Upper lobe of left lung (tissue), 6 donors: ENCODE results near the gene ADAM12. TPM values are rescaled to one million over a fixed set of nuclear protein-coding genes. Genes with fewer than 3 reads are reported as not detected.

Experiments
- ATAC-seq, 2 donors: fragments of 200-7000 bp; cut with Tn5 transposase; one replicate each; pipeline ENCODE4 v1.9.1; 2022; ENCODE audit warnings: mild to moderate bottlenecking in 2 of 2, moderate library complexity in 2 of 2; ENCODE audit not compliant: low FRiP score in 2 of 2
- DNase-seq, 2 donors: peaks; one replicate each; pipeline ENCODE4 v3.0.0-alpha.2; 2019 to 2020
- H3K27ac ChIP-seq, 4 donors: fragments of 200-600 bp; sonication (generic); one replicate each; pipeline ENCODE4 v1.5.1; 2016 to 2019
- H3K27me3 ChIP-seq, 4 donors: fragments of 200-600 bp; sonication (generic); one replicate each; pipeline ENCODE4 v1.5.1; 2017 to 2019
- H3K36me3 ChIP-seq, 4 donors: fragments of 200-600 bp; sonication (generic); one replicate each; pipeline ENCODE4 v1.5.1; 2016 to 2019
- H3K4me1 ChIP-seq, 4 donors: fragments of 200-600 bp; sonication (generic); one replicate each; pipeline ENCODE4 v1.5.1; 2018 to 2019
- H3K4me3 ChIP-seq, 4 donors: fragments of 200-600 bp; sonication (generic); one replicate each; pipeline ENCODE4 v1.5.1; 2017 to 2019; ENCODE audit warnings: mild to moderate bottlenecking in 2 of 4, moderate library complexity in 1 of 4
- H3K9me3 ChIP-seq, 4 donors: fragments of 200-600 bp; sonication (generic); one replicate each; pipeline ENCODE4 v1.5.1; 2018 to 2019
- EP300 ChIP-seq, 4 donors: sonication (generic); formaldehyde crosslinking; IDR thresholded peaks; one replicate each; pipeline ENCODE4 v1.5.1; 2017; ENCODE audit warnings: antibody characterized with exemption in 4 of 4, control low read depth in 2 of 4
- POLR2A ChIP-seq, 4 donors: fragments of 450-650 bp; IDR thresholded peaks; one replicate each; pipeline ENCODE4 v1.5.1; 2016 to 2017; ENCODE audit warnings: antibody characterized with exemption in 4 of 4, mild to moderate bottlenecking in 2 of 4
- POLR2AphosphoS5 ChIP-seq, 2 donors: sonication (generic); formaldehyde crosslinking; IDR thresholded peaks; one replicate each; pipeline ENCODE4 v1.5.1; 2017; ENCODE audit warnings: antibody characterized with exemption in 2 of 2
- WGBS, 2 donors: methylation state at CpG; one replicate each; pipeline ENCODE4 v1.1.5; 2017 to 2018; 5-methylcytosine and 5-hydroxymethylcytosine counted together
- total RNA-seq, 6 donors: library from RNA; depleted of rRNA in 4 of 6; stranded (reverse); fragments of >200 nt in 4 of 6; gene quantifications; one replicate each; pipeline versions ENCODE4 v1.1.0 to v1.2.1, GENCODE V29; 2016 to 2021
- TF ChIP-seq, protein P1 (sequence below), 6 experiments: fragments of 450-650 bp in 4 of 6; fragments of 200-600 bp in 2 of 6; sonication (generic) in 2 of 6; IDR thresholded peaks; one replicate each; pipeline ENCODE4 v1.5.1; 2016 to 2019; ENCODE audit warnings: antibody characterized with exemption in 6 of 6
- donor health status: DM: no; HTN: no; CAD: no; lungs with moderate emphysema.
- donor health status: DM: no; HTN: yes; CAD: no; lungs with severe emphysema.

The ADAM12 gene
- total RNA-seq, 6 donors from 2014 or later = 0.44 to 3.7 (median 0.82) TPM

DNA sequence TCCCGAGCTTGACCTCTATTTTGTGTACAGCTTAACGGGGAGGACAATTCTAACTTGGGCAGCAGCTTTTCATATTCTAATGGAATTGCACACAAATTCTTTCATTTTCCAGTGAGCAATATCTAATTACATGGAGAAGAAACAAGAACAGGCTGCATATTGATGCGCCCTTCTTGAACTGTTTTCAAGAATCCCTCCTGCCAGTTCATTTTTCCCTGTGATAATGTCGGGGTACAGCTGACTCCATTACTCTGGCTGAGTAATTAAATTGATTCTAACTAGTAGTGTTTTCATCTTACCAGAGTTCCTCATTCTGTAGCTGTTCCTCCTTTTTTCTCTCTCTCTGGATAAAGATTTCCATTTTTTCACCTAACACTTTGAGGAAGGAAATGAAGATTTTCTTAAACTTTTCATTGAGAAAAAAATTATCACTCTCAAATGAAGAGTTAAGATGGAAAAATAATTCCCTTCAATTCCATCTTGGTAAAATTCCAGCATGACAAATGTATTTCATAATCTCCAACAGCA, 301.1 kb downstream of the ADAM12 start:
- H3K36me3 ChIP-seq = no peaks in the 10 kb centered on the region
- no peak overlapping the region for H3K27ac ChIP-seq
- no peaks in the 10 kb centered on the region for H3K9me3 ChIP-seq
- WGBS, 2 donors = 76 to 79% methylated on average over 4 of the region's 4 CpGs
- ATAC-seq (no peak), DNase-seq (no peak)
- no peaks in the 10 kb centered on the region for H3K4me1 ChIP-seq
- no peak overlapping the region for H3K4me3 ChIP-seq
- TF ChIP-seq POLR2AphosphoS5 (IDR thresholded peaks at IDR 0.05) (no peak), POLR2A (IDR thresholded peaks at IDR 0.05) (no peak), EP300 (IDR thresholded peaks at IDR 0.05) (no peak)
- TF ChIP-seq, protein P1, sequence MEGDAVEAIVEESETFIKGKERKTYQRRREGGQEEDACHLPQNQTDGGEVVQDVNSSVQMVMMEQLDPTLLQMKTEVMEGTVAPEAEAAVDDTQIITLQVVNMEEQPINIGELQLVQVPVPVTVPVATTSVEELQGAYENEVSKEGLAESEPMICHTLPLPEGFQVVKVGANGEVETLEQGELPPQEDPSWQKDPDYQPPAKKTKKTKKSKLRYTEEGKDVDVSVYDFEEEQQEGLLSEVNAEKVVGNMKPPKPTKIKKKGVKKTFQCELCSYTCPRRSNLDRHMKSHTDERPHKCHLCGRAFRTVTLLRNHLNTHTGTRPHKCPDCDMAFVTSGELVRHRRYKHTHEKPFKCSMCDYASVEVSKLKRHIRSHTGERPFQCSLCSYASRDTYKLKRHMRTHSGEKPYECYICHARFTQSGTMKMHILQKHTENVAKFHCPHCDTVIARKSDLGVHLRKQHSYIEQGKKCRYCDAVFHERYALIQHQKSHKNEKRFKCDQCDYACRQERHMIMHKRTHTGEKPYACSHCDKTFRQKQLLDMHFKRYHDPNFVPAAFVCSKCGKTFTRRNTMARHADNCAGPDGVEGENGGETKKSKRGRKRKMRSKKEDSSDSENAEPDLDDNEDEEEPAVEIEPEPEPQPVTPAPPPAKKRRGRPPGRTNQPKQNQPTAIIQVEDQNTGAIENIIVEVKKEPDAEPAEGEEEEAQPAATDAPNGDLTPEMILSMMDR (IDR thresholded peaks at IDR 0.05) = no peak
- H3K27me3 ChIP-seq = no peaks in the 10 kb centered on the region

DNA sequence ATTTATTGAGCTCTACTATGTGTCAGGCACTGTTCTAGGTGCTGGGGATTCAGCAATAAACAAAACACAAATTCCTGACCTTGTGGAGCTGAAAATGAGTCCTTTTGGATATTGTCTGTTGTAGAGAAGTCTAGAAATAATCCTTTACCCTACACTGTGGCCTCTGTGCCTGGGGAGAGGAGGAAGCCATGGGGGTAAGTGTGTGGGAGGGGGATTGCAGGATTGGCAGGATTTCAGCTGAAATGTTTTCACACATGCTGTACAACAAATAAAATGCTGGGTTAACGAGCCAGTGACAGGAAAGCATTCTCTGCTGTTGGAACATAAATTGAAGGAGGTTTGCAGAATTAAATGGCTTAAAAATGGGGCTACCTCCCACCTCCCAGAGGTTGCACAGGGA, 302.5 kb downstream of the ADAM12 start:
- H3K27ac ChIP-seq = no peak overlapping the region

DNA sequence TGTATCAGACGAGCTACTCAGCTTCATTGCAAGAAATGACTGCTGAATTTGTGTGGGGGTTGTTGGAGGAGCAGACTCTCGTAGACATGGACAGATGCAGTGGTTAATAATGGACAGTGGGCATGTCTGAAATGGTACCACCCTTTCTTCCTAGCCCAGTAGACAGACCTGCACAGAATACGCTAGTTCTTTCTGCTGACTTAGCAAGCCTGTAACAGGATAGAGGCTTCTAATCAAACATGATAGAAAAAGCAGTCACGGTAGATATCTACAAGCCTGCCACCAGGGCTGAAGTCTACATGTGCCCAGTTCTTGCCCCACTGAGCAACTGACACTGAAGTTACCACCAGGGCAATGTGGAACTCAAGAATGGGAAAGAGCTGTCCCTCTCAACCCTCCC, 303.9 kb downstream of the ADAM12 start:
- DNase-seq (no peak), ATAC-seq (peak in 1 of 2 donors; percentile 13)
- 92 to 97% methylated on average over 4 of the region's 4 CpGs for WGBS, 2 donors
- no peaks in the 10 kb centered on the region for H3K9me3 ChIP-seq
- no peak overlapping the region for H3K27ac ChIP-seq
- peaks cover 0 to 5% (median 0%) of the 10 kb centered on the region in 4 donors for H3K4me1 ChIP-seq
- no peaks in the 10 kb centered on the region for H3K27me3 ChIP-seq
- TF ChIP-seq EP300 (IDR thresholded peaks at IDR 0.05) = no peak
- TF ChIP-seq, protein P1 (IDR thresholded peaks at IDR 0.05) = no peak
- H3K4me3 ChIP-seq = no peak overlapping the region
- H3K36me3 ChIP-seq = no peaks in the 10 kb centered on the region

More for the DNA sequence above, 302.5 kb downstream of the ADAM12 start:
- Histone ChIP-seq H3K36me3 (no peaks in the 10 kb centered on the region), H3K27me3 (no peaks in the 10 kb centered on the region), H3K4me1 (peaks cover 0 to 5% (median 0%) of the 10 kb centered on the region in 4 donors), H3K9me3 (no peaks in the 10 kb centered on the region), H3K4me3 (no peak overlapping the region)
- no peak for DNase-seq
- WGBS, 2 donors = 50 to 58% methylated on average over 1 of the region's 1 CpG
- TF ChIP-seq POLR2A (IDR thresholded peaks at IDR 0.05) (no peak), POLR2AphosphoS5 (IDR thresholded peaks at IDR 0.05) (no peak), EP300 (IDR thresholded peaks at IDR 0.05) (no peak)
- TF ChIP-seq, protein P1 (IDR thresholded peaks at IDR 0.05) = no peak
- no peak for ATAC-seq

DNA sequence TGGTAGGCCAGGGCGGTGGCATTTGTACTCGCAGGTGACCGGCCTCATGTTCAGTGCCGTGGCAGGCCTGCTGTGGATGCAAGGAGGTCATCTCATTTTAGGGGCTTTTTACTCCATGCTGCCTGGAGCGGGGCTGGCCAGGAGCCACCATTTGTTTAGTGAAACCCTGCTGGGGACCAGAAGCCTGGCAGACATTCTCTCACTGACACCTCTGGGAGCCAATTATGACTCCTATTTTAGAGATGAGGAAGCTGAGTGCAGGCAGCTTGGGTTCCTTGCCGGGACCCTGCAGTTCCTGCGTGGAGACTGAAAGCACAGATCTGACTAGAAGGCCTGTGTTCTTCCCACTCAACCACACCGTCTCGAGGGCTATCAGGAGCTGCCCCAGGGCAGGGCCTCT, 305.3 kb downstream of the ADAM12 start:
- ATAC-seq (no peak), DNase-seq (no peak)
- Histone ChIP-seq H3K9me3 (no peaks in the 10 kb centered on the region), H3K4me3 (no peak overlapping the region), H3K27me3 (no peaks in the 10 kb centered on the region), H3K4me1 (peaks cover 0 to 5% (median 0%) of the 10 kb centered on the region in 4 donors), H3K27ac (no peak overlapping the region), H3K36me3 (no peaks in the 10 kb centered on the region)
- 92 to 93% methylated on average over 6 to 8 of the region's 9 CpGs for WGBS, 2 donors
- TF ChIP-seq EP300 (IDR thresholded peaks at IDR 0.05) = no peak
- no peak for TF ChIP-seq POLR2A (IDR thresholded peaks at IDR 0.05)
- TF ChIP-seq POLR2AphosphoS5 (IDR thresholded peaks at IDR 0.05) = no peak
- TF ChIP-seq, protein P1 (IDR thresholded peaks at IDR 0.05) = no peak

DNA sequence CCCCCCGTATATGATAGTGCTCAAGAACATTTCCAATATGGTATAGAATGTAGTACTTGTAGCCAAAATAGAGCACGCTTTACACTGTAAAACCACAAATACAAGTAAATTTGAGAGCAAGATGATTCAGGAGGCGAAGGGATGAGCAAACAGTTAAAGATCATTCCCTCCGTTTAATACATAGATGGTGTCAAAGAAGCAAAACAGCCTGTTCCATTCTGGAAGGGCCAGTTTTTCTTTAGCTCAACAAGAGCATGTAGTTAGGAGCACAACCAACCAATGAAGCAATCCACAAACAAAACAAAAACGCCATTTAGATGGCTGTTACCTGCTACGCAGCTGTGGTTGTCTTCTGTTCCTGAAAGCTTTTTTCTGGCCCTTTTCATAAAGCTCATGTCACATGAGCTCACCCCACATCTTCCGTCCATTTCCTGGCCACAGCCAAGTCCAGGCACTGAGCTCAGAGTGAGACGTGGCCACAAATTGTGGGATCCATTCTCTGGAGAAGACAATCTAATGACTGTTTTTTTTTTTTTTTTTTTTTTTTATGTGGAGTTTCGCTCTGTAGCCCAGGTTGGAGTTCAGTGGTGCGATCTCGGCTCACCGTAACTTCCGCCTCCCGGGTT, 306.3 kb downstream of the ADAM12 start:
- H3K4me3 ChIP-seq = no peak overlapping the region
- DNase-seq = no peak
- TF ChIP-seq, protein P1 (IDR thresholded peaks at IDR 0.05) = no peak
- TF ChIP-seq EP300 (IDR thresholded peaks at IDR 0.05) (no peak), POLR2A (IDR thresholded peaks at IDR 0.05) (no peak), POLR2AphosphoS5 (IDR thresholded peaks at IDR 0.05) (no peak)
- H3K36me3 ChIP-seq = no peaks in the 10 kb centered on the region
- no peak overlapping the region for H3K27ac ChIP-seq
- peaks cover 0 to 4% (median 2%) of the 10 kb centered on the region in 4 donors for H3K9me3 ChIP-seq
- 86 to 88% methylated on average over 14 of the region's 14 CpGs for whole genome bisulfite sequencing, 2 donors
- no peaks in the 10 kb centered on the region for H3K27me3 ChIP-seq
- H3K4me1 ChIP-seq = peaks cover 0 to 5% (median 0%) of the 10 kb centered on the region in 4 donors
- ATAC-seq = no peak
